ENCODE data around the gene CD99L2. TPM values are rescaled to one million over a fixed set of nuclear protein-coding genes. Genes with fewer than 3 reads are reported as not detected.
A peak's percentile ranks its signal among the peaks of the same experiment; 100 is the strongest.

The CD99L2 gene
- polyA plus RNA-seq, 3 donors = 13.1 to 18.4 (median 16.7) TPM

GRCh38 chrX:150773634-150774033, 124.8 kb downstream of the CD99L2 start:
- Mint-ChIP-seq H3K9me3 (peaks cover 0 to 2% (median 0%) of the 10 kb centered on the region in 7 donors), H3K27me3 (ENCODE audit: low read depth in 3 of 3) (peaks cover 0 to 9% (median 2%) of the 10 kb centered on the region in 3 donors), H3K4me1 (peaks cover 18% of the 10 kb centered on the region), H3K36me3 (peaks cover 18 to 24% of the 10 kb centered on the region in 2 donors), H3K4me3 (no peak overlapping the region), H3K27ac (peak overlapping the region in 2 of 7 donors; percentile 69 to 70)
- Histone ChIP-seq H3K4me1 (ENCODE audit: control insufficient read depth in 1 of 2, insufficient read depth in 2 of 2, low read length in 2 of 2) (peaks cover 0 to 7% of the 10 kb centered on the region in 2 donors), H2AFZ (ENCODE audit: insufficient read depth, low read depth, low read length, poor library complexity, severe bottlenecking) (no peak overlapping the region), H3K4me2 (replicated peaks; ENCODE audit: extremely low read depth, low read length, poor library complexity, severe bottlenecking) (no peak overlapping the region), H3K36me3 (replicated peaks in 1 of 2; ENCODE audit: control insufficient read depth in 1 of 2, insufficient read depth in 2 of 2, low read length in 2 of 2) (peaks cover 16 to 24% of the 10 kb centered on the region in 2 donors), H3K9me3 (replicated peaks in 1 of 2; ENCODE audit: control insufficient read depth in 1 of 2, insufficient read depth in 1 of 2, low read length in 2 of 2) (no peaks in the 10 kb centered on the region), H3K4me3 (replicated peaks in 1 of 3; ENCODE audit: low read depth in 2 of 3, low read length in 3 of 3) (no peak overlapping the region), H3K9ac (ENCODE audit: insufficient read depth, low read length, poor library complexity, severe bottlenecking) (no peak overlapping the region), H3K27me3 (ENCODE audit: control insufficient read depth in 2 of 2, insufficient read depth in 2 of 2, low read length in 2 of 2) (no peaks in the 10 kb centered on the region), H4K20me1 (ENCODE audit: insufficient read depth, low read length) (no peaks in the 10 kb centered on the region), H3K79me2 (ENCODE audit: insufficient read depth, low read length) (no peaks in the 10 kb centered on the region), H3K27ac (ENCODE audit: low read depth in 1 of 2, low read length in 2 of 2) (no peak overlapping the region)
- DNase-seq = no peak
- TF ChIP-seq CTCF (IDR thresholded peaks at IDR 0.05) = no peak
- 100% methylated on average over 1 of the region's 4 CpGs for WGBS (ENCODE audit: insufficient coverage)
- intact Hi-C loops (cut with micrococcal nuclease) = loop anchor here (2.0 kb wide), 1 partner anchor 309 kb away; no protein-coding TSS in a partner anchor

- no peak overlapping the region for H3K9ac ChIP-seq (ENCODE audit: insufficient read depth, low read length, poor library complexity, severe bottlenecking)
- H3K79me2 ChIP-seq (ENCODE audit: insufficient read depth, low read length) = no peaks in the 10 kb centered on the region
- no peak overlapping the region for H3K4me2 ChIP-seq (replicated peaks; ENCODE audit: extremely low read depth, low read length, poor library complexity, severe bottlenecking)
- no peaks in the 10 kb centered on the region for H3K9me3 ChIP-seq (replicated peaks in 1 of 2; ENCODE audit: control insufficient read depth in 1 of 2, insufficient read depth in 1 of 2, low read length in 2 of 2)
- DNase-seq = no peak
- no peaks in the 10 kb centered on the region for H4K20me1 ChIP-seq (ENCODE audit: insufficient read depth, low read length)
- H3K36me3 Mint-ChIP-seq = peaks cover 18 to 25% of the 10 kb centered on the region in 2 donors
- no peak overlapping the region for H3K4me3 Mint-ChIP-seq
- H3K4me1 Mint-ChIP-seq = peaks cover 23% of the 10 kb centered on the region
- peaks cover 16 to 24% of the 10 kb centered on the region in 2 donors for H3K36me3 ChIP-seq (replicated peaks in 1 of 2; ENCODE audit: control insufficient read depth in 1 of 2, insufficient read depth in 2 of 2, low read length in 2 of 2)
- H3K9me3 Mint-ChIP-seq = peaks cover 0 to 2% (median 0%) of the 10 kb centered on the region in 7 donors
- no peak overlapping the region for H3K27ac ChIP-seq (ENCODE audit: low read depth in 1 of 2, low read length in 2 of 2)
- H2AFZ ChIP-seq (ENCODE audit: insufficient read depth, low read depth, low read length, poor library complexity, severe bottlenecking) = no peak overlapping the region
- peak overlapping the region in 1 of 7 donors; percentile 70 for H3K27ac Mint-ChIP-seq
- TF ChIP-seq CTCF (IDR thresholded peaks at IDR 0.05) = no peak
- H3K27me3 ChIP-seq (ENCODE audit: control insufficient read depth in 2 of 2, insufficient read depth in 2 of 2, low read length in 2 of 2) = no peaks in the 10 kb centered on the region
- H3K4me1 ChIP-seq (ENCODE audit: control insufficient read depth in 1 of 2, insufficient read depth in 2 of 2, low read length in 2 of 2) = peaks cover 5 to 12% of the 10 kb centered on the region in 2 donors
- no peak overlapping the region for H3K4me3 ChIP-seq (replicated peaks in 1 of 3; ENCODE audit: low read depth in 2 of 3, low read length in 3 of 3)
- peaks cover 0 to 9% (median 2%) of the 10 kb centered on the region in 3 donors for H3K27me3 Mint-ChIP-seq (ENCODE audit: low read depth in 3 of 3)
- 88% methylated on average over 3 of the region's 8 CpGs for WGBS (ENCODE audit: insufficient coverage)
- intact Hi-C loops (cut with micrococcal nuclease) = loop anchor here (2.0 kb wide), 1 partner anchor 310 kb away; no protein-coding TSS in a partner anchor
Measured at GRCh38 chrX:150773117-150773516, 125.4 kb downstream of the CD99L2 start.
